K562 (cell line): ENCODE data around the gene ANKRD23. TPM values are rescaled to one million over a fixed set of nuclear protein-coding genes. Genes with fewer than 3 reads are reported as not detected.

ENCODE experiments used
- CCNT2 ChIP-seq: IDR thresholded peaks from 2 replicates; pipeline ENCODE4 v1.6.1; 2011; ENCODE audit warnings: borderline replicate concordance, low read depth, mild to moderate bottlenecking, moderate library complexity, mixed read lengths, low read length; ENCODE audit not compliant: insufficient read length; ENCODE audit errors: extremely low read depth
- ETV1 ChIP-seq: fragments of 450-650 bp; conservative IDR thresholded peaks from 2 replicates; pipeline ENCODE4 v1.6.1; 2016; ENCODE audit warnings: missing genetic modification characterization, control low read depth, low read depth, missing compliant biosample characterization
- HDGF ChIP-seq: fragments of 450-650 bp; IDR thresholded peaks from 2 replicates; pipeline ENCODE4 v1.6.1; 2016
- KLF10 ChIP-seq: fragments of 250-450 bp; sonication (Bioruptor Pico); IDR thresholded peaks from 2 replicates; pipeline ENCODE4 v1.6.1; 2021; ENCODE audit warnings: matching md5 sums
- POLR2A ChIP-seq: fragments of 450-650 bp; conservative IDR thresholded peaks from 2 replicates; pipeline ENCODE4 v1.6.1; 2016
- RBFOX2 ChIP-seq: fragments of 200-400 bp; formaldehyde crosslinking; IDR thresholded peaks from 2 replicates; pipeline ENCODE4 v1.6.1; 2017; ENCODE audit warnings: low read depth, mild to moderate bottlenecking, low read length, moderate library complexity
- SLC30A9 ChIP-seq: fragments of 250-450 bp; sonication (Bioruptor Pico); IDR thresholded peaks from 2 replicates; pipeline ENCODE4 v1.8.0; 2022; ENCODE audit warnings: mild to moderate bottlenecking, moderate library complexity
- SMAD4 ChIP-seq: fragments of 250-450 bp; sonication (Bioruptor Pico); conservative IDR thresholded peaks from 2 replicates; pipeline ENCODE4 v1.8.0; 2021; ENCODE audit warnings: inconsistent platforms, mild to moderate bottlenecking, moderate library complexity
- SMARCC2 ChIP-seq: fragments of 450-650 bp; IDR thresholded peaks from 2 replicates; pipeline ENCODE4 v1.6.1; 2017; ENCODE audit warnings: antibody characterized with exemption, moderate library complexity, mild to moderate bottlenecking, low read depth
- TBL1XR1 ChIP-seq, 2 experiments: IDR thresholded peaks; 2 replicates each; pipeline ENCODE4 v1.6.1; 2012; ENCODE audit warnings: improper control_type of control experiment in 2 of 2, low read length in 2 of 2, mild to moderate bottlenecking in 1 of 2
- ZBTB1 ChIP-seq: sonication (generic); formaldehyde crosslinking; IDR thresholded peaks from 2 replicates; pipeline ENCODE4 v1.8.1; 2023; ENCODE audit warnings: missing genetic modification reagents, low read depth, mild to moderate bottlenecking, borderline replicate concordance
- polyA plus RNA-seq, 8 experiments: library from polyadenylated mRNA; depleted of rRNA in 4 of 8; stranded (reverse) in 5 of 8; unstranded in 3 of 8; fragments of >200 nt; fragmentation: Nextera tagmentation in 2 of 8; fragmentation: Illumina TruSeq in 1 of 8; extraction: Ambion mirVana in 2 of 8; extraction: Trizol in 1 of 8; gene quantifications; 2 replicates each; pipeline versions ENCODE4 v1.2.1 to v1.2.3, GENCODE V29; 2011 to 2014; ENCODE audit warnings: inconsistent platforms in 1 of 8, missing spikeins in 1 of 8
- total RNA-seq, 7 experiments: library from RNA; depleted of rRNA in 6 of 7; stranded (reverse); fragments of >200 nt in 6 of 7; fragmentation: Illumina TruSeq in 2 of 7; extraction: Trizol in 2 of 7; gene quantifications; 2 replicates each; pipeline versions ENCODE4 v1.2.1 to v1.2.3, GENCODE V29; 2011 to 2021; ENCODE audit warnings: low replicate concordance in 1 of 7
- TF ChIP-seq, protein P1 (sequence below): fragments of 250-450 bp; sonication (Bioruptor Pico); IDR thresholded peaks from 2 replicates; pipeline ENCODE4 v1.4.0; 2020; ENCODE audit warnings: mild to moderate bottlenecking
- TF ChIP-seq, protein P2 (sequence below), 2 experiments: IDR thresholded peaks; 2 replicates each; pipeline ENCODE4 v1.6.1; 2011; ENCODE audit warnings: borderline replicate concordance in 1 of 2, control low read depth in 1 of 2, low read depth in 1 of 2, low read length in 1 of 2, mild to moderate bottlenecking in 1 of 2, mixed read lengths in 1 of 2, moderate library complexity in 1 of 2; ENCODE audit not compliant: insufficient read depth in 1 of 2, insufficient read length in 1 of 2, poor library complexity in 1 of 2, severe bottlenecking in 1 of 2; ENCODE audit errors: extremely low read depth in 1 of 2
- TF ChIP-seq, protein P3 (sequence below): conservative IDR thresholded peaks from 2 replicates; pipeline ENCODE4 v1.6.1; 2011; ENCODE audit warnings: low read depth, mild to moderate bottlenecking, low read length; ENCODE audit not compliant: control insufficient read depth
- TF ChIP-seq, protein P4 (sequence below): fragments of 450-650 bp; IDR thresholded peaks from 2 replicates; pipeline ENCODE4 v1.6.1; 2017; ENCODE audit warnings: antibody characterized with exemption, mild to moderate bottlenecking
- TF ChIP-seq, protein P5 (sequence below): sonication (generic); formaldehyde crosslinking; IDR thresholded peaks from 2 replicates; pipeline ENCODE4 v1.4.0; 2020; ENCODE audit warnings: mild to moderate bottlenecking, missing genetic modification reagents

ANKRD23 gene
- total and polyA plus RNA-seq, 9 of the 15 experiments (the other 6 are each of a cell fraction or from before 2014, with no cell fraction given), result 0.32 to 4.8 (median 2.8) TPM

DNA sequence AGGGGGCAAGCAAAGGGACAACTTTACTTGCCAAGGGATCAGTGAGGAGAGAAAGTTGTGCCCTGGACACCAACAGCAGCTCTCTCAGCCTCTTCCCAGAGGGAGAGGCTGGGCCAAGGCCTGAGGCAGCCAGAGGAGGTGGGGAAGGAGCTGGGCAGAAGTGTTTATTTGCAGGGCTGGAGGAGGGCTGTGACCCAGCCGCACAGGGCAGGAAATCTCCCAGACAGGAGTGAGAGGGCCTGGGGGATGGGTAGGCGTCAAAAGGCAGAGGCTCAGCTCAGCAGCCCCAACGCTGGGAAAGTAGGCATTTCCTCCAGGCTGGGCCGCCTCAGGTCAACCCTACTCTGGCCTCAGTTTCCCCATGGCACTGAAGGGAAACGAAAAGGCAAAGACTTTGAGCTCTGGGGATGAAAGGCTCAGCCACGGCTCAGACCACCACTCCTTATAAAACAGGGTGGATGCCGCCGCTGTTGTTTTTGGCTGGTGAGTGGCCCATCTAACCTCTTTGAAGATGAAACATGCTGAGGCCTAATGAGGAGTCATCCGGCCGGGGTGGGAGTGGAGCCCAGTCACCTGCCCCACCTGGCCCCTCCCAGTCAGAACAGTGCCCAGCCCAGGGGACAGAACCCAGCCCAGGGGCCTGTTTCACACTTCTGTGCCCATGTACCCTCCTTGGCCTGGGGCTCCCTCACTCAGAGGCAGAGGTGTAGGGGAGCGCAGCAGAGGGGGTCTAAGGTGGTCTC, 47.9 kb upstream of the ANKRD23 start (continued):
- TF ChIP-seq, protein P1, sequence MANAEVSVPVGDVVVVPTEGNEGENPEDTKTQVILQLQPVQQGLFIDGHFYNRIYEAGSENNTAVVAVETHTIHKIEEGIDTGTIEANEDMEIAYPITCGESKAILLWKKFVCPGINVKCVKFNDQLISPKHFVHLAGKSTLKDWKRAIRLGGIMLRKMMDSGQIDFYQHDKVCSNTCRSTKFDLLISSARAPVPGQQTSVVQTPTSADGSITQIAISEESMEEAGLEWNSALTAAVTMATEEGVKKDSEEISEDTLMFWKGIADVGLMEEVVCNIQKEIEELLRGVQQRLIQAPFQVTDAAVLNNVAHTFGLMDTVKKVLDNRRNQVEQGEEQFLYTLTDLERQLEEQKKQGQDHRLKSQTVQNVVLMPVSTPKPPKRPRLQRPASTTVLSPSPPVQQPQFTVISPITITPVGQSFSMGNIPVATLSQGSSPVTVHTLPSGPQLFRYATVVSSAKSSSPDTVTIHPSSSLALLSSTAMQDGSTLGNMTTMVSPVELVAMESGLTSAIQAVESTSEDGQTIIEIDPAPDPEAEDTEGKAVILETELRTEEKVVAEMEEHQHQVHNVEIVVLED (CRISPR knock-in tag), result no peak
- TF ChIP-seq, protein P2, sequence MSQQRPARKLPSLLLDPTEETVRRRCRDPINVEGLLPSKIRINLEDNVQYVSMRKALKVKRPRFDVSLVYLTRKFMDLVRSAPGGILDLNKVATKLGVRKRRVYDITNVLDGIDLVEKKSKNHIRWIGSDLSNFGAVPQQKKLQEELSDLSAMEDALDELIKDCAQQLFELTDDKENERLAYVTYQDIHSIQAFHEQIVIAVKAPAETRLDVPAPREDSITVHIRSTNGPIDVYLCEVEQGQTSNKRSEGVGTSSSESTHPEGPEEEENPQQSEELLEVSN (IDR thresholded peaks at IDR 0.05; ENCODE audit: borderline replicate concordance in 1 of 2, extremely low read depth in 1 of 2, insufficient read depth in 1 of 2, insufficient read length in 1 of 2, low read depth in 1 of 2, low read length in 1 of 2, poor library complexity in 1 of 2, severe bottlenecking in 1 of 2), result peak in 1 of 2 experiments; percentile 35
- TF ChIP-seq TBL1XR1 (IDR thresholded peaks at IDR 0.05; ENCODE audit: low read length in 2 of 2), result 0 out of 4 replicates have a peak, but pooled peaks of 1 of the 2 experiments have one; percentile 15
- TF ChIP-seq, protein P3, sequence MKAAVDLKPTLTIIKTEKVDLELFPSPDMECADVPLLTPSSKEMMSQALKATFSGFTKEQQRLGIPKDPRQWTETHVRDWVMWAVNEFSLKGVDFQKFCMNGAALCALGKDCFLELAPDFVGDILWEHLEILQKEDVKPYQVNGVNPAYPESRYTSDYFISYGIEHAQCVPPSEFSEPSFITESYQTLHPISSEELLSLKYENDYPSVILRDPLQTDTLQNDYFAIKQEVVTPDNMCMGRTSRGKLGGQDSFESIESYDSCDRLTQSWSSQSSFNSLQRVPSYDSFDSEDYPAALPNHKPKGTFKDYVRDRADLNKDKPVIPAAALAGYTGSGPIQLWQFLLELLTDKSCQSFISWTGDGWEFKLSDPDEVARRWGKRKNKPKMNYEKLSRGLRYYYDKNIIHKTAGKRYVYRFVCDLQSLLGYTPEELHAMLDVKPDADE, result no peak
- TF ChIP-seq SLC30A9 (CRISPR knock-in tag), result no peak
- no peak for TF ChIP-seq CCNT2
- no peak for TF ChIP-seq POLR2A
- TF ChIP-seq, protein P4, sequence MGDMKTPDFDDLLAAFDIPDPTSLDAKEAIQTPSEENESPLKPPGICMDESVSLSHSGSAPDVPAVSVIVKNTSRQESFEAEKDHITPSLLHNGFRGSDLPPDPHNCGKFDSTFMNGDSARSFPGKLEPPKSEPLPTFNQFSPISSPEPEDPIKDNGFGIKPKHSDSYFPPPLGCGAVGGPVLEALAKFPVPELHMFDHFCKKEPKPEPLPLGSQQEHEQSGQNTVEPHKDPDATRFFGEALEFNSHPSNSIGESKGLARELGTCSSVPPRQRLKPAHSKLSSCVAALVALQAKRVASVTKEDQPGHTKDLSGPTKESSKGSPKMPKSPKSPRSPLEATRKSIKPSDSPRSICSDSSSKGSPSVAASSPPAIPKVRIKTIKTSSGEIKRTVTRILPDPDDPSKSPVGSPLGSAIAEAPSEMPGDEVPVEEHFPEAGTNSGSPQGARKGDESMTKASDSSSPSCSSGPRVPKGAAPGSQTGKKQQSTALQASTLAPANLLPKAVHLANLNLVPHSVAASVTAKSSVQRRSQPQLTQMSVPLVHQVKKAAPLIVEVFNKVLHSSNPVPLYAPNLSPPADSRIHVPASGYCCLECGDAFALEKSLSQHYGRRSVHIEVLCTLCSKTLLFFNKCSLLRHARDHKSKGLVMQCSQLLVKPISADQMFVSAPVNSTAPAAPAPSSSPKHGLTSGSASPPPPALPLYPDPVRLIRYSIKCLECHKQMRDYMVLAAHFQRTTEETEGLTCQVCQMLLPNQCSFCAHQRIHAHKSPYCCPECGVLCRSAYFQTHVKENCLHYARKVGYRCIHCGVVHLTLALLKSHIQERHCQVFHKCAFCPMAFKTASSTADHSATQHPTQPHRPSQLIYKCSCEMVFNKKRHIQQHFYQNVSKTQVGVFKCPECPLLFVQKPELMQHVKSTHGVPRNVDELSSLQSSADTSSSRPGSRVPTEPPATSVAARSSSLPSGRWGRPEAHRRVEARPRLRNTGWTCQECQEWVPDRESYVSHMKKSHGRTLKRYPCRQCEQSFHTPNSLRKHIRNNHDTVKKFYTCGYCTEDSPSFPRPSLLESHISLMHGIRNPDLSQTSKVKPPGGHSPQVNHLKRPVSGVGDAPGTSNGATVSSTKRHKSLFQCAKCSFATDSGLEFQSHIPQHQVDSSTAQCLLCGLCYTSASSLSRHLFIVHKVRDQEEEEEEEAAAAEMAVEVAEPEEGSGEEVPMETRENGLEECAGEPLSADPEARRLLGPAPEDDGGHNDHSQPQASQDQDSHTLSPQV, result peak; percentile 73
- no peak for TF ChIP-seq ZBTB1 (CRISPR knock-in tag)
- TF ChIP-seq KLF10 (CRISPR knock-in tag), result no peak
- TF ChIP-seq ETV1 (tag), result peak; percentile 52
- TF ChIP-seq, protein P5, sequence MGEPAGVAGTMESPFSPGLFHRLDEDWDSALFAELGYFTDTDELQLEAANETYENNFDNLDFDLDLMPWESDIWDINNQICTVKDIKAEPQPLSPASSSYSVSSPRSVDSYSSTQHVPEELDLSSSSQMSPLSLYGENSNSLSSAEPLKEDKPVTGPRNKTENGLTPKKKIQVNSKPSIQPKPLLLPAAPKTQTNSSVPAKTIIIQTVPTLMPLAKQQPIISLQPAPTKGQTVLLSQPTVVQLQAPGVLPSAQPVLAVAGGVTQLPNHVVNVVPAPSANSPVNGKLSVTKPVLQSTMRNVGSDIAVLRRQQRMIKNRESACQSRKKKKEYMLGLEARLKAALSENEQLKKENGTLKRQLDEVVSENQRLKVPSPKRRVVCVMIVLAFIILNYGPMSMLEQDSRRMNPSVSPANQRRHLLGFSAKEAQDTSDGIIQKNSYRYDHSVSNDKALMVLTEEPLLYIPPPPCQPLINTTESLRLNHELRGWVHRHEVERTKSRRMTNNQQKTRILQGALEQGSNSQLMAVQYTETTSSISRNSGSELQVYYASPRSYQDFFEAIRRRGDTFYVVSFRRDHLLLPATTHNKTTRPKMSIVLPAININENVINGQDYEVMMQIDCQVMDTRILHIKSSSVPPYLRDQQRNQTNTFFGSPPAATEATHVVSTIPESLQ (CRISPR knock-in tag), result no peak
- TF ChIP-seq SMARCC2, result no peak
- peak; percentile 37 for TF ChIP-seq RBFOX2
- no peak for TF ChIP-seq HDGF
- peak; percentile 87 for TF ChIP-seq SMAD4 (CRISPR knock-in tag)
